Activated CD8-positive, alpha-beta memory T cell treated with anti-CD3 and anti-CD28 coated beads for 36 hours (primary cell): ENCODE measurements around the gene TTYH2. TPM values are rescaled to one million over a fixed set of nuclear protein-coding genes. Genes with fewer than 3 reads are reported as not detected.

Experiments used
- CTCF ChIA-PET: fragments of 350-600 bp; sonication (Branson Sonifier 250); formaldehyde crosslinking; loops from one replicate; lab custom pipeline; 2021; ENCODE audit warnings: antibody characterized with exemption; lab: Charles Lee
- POLR2A ChIA-PET: fragments of 350-600 bp; sonication (Branson Sonifier 250); formaldehyde crosslinking; loops from one replicate; lab custom pipeline; 2021; ENCODE audit warnings: antibody characterized with exemption; lab: Charles Lee
- total RNA-seq, 2 experiments: library from RNA; stranded (reverse); gene quantifications; one replicate each; pipeline ENCODE4 v1.2.3, GENCODE V29; 2021

The TTYH2 gene
- total RNA-seq, 2 experiments from 2014 or later = 15.2 to 16.0 TPM

DNA sequence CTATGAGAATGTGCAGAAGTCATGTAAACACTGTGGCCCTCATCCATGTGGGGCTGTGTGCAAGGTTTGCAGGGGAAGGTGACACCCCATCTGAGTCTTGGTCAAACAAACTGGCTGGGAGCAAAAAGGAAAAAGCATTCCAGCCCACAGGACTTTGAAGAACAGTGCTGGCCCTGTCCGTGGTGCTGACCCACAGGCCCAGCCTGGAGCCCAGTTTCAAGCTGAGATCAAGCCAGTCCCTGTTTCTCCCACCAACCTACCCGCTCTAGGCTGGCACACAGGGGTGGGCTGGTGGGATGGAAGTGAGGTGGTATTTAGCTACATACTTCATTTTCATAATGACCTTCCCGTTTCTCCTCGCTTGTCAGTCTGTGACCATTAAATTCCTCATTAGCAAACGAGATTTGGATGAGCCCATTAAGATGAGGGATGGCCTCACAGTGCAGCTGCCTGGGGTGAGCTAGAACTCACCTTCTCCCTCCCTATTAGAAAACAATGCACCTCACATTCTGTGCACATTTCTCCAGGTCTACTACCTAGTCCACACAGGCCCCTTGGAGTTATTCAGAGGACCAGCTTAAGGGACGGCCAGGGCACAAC is 22.5 kb upstream of the TTYH2 start:
- ChIA-PET CTCF (interaction anchor here (0.9 to 2.6 kb wide), 2 partner anchors 10 to 13 kb away, joined by 3 to 18 read pairs; no protein-coding TSS in a partner anchor), POLR2A (no interaction called here)

DNA sequence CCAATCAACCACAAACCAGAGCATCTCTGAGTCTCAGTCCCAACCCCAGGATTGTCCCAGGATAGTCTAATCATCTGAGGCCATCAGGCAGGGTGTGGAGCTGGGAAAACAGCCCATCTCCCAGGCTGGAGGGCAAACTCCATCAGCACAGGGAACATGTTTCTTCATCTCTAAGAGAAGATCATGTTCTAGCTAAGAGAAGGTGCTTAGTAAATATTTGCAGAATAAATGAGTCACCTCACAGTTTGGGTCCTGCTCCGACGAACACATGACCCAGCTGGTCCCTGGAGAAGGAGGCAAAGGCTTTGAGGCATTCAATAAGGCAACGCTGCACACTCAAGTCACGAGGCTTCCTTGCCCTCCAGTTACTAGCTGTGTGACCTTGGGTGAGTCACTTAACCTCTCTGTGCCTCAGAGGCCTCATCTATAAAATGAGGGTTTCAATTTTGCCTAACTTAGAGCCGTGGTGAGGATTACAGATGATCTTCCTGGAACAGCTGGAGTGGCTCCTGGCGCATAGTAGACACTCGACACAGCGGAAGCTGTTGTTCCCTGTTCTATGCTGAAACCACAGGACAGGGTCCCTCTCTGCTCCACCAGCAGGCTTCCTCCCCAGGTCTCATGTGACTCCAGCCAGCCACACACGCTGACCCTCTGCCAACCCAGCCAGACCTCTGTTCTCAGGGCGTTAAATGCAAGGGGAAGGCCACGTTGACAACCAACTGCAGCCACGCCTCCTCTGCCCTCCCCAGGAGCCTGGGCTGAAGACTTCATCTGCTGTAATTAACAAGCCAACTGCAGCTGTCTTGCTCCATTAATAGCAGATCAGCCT is 20.2 kb upstream of the TTYH2 start:
- ChIA-PET POLR2A (no interaction called here), CTCF (no interaction called here)

DNA sequence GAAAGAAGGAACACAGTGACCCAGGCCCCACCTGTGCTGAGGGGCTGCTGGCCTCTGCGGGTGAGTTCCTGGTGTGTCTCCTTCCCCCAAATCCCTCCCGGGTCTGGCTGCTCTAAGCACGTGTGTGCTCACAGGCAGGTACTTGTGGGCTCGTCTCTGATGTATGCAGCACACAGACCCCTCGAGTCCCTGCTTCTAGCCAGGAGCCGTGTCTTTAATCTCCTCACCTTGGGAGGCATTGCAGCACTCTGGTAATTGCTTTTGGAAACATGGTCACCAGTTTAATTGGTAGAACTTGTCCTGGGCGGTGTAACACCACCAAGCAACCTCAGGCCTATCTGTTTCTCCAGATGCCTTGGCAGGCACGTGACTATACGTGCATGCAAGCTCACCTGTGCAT is 18.7 kb upstream of the TTYH2 start:
- ChIA-PET CTCF (interaction anchor here (1.1 kb wide), 1 partner anchor 18 kb away, joined by 3 read pairs; no protein-coding TSS in a partner anchor), POLR2A (no interaction called here)

DNA sequence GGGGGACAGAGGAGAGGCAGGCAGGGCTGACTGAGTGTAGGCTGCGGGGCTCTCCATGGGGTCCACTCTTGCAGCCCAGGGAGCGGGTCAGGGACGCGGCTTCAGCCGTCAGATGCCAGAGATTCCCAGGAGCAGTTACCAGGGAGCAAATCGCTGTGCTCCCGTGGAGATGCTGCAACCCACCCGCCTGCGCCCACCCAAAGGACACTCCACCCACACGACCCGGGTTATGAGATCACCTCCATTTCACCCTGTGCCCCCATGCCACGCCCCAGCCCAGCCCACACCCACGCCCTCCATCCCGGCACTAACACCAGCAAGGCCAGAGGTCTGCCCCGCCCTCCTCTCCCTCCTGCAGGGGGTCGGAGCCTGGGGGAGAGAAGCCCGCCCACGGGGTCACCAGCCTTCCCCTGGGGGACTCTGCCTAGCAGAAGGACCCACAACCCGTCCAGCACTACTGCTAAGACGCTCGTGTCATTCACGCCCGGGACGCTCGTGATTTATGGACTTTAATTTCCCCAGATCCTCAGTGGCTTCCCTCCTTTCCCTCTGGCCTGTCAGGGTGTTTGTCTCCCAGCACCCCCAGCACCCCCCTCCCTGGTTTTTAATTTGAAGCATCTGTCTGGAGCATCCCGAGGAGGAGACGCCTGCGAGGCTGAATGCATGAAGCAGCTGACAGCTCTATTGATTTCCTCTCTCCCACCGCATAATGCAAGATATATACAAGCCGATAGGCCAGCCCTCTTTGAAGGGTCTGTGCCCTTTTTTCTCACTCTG is 16.6 kb upstream of the TTYH2 start:
- CTCF ChIA-PET = interaction anchor here (0.6 kb wide), 1 partner anchor 1090 kb away, joined by 5 read pairs; no protein-coding TSS in a partner anchor
- POLR2A ChIA-PET = interaction anchor here (0.7 kb wide), 1 partner anchor 986 kb away, joined by 3 read pairs; no protein-coding TSS in a partner anchor

DNA sequence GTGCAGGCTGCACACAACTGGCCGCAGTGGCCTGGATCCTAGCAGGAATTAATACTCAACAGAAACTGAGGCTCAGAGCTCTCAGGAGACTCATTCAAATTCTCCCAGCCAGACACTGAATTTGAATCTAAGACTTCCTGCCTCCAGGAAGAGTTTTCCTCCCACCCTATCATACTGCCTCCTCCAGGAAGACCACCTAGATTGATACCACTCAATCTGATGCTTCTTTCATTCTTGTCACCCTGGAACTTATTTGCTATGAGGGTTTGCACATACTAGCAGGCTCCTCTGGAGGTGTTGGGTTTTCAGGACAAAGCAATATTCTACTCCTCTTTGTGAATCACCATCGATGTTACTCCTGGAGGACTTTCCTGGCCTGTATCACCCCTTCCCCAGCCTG is 15.6 kb upstream of the TTYH2 start:
- ChIA-PET POLR2A (interaction anchor here (0.7 kb wide), 1 partner anchor 987 kb away, joined by 3 read pairs; no protein-coding TSS in a partner anchor), CTCF (no interaction called here)

DNA sequence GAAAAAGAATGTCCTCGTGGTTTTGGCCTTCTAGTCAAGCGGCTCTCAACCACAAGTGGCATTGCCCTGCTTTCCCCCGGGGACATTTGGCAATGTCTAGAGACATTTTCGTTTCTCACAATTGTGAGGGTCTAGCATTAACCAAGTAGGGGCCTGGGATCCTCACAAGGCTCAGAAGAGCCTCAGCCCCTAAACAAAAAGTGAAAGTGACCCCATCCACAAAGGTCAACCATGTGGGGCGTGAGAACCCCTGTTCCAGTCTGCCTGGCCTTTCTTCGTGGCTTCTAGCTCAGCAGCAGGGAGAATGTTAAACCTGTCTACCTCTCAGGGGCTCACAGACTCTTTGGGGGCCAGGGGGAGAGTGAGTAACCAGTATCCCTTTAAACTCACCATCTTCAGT is 14.7 kb upstream of the TTYH2 start:
- ChIA-PET POLR2A (no interaction called here), CTCF (interaction anchor here (0.8 to 1.5 kb wide), 3 partner anchors 13 to 22 kb away, joined by 3 to 6 read pairs (median 6); partner anchors contain the start of gene TTYH2)

DNA sequence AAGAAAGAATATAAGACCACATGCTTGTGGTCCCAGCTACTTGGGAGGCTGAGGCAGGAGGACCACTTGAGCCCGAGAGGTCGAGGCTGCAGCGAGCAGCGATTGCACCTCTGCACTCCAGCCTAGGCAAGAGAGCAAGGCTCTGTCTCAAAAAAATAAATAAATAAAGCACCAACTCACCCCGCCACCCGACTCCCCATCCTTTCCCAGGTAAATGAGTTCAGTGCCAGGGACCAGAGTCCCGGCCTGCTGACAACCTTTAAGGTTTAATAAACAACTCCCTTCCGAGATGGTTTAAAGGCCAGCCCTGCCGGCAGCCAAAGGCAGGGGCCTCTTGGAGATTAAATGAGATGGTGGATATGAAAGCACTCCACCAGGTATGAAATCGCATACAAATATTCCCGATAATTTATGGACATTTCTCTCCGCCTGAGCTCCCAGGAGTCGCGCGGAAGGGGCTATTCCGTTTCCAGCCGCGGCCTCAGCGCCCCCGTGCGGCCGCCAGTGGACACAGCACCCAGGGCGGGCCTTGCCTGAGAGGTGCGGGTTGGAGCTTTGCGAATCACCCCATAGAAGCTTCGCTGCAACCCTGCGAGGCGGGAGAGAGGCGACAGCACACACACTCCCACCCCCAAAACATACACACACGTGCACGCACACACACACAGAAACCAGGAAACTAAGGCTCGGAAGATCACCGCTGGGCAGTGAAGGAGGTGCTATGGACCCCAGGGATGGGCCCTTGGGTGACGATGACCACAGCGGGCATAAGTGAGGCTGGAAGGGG is 13.9 kb upstream of the TTYH2 start:
- CTCF ChIA-PET = interaction anchor here (0.7 to 2.8 kb wide), 8 partner anchors 9 to 97 kb away, joined by 3 to 18 read pairs (median 4); partner anchors contain the start of gene TTYH2
- POLR2A ChIA-PET = no interaction called here

DNA sequence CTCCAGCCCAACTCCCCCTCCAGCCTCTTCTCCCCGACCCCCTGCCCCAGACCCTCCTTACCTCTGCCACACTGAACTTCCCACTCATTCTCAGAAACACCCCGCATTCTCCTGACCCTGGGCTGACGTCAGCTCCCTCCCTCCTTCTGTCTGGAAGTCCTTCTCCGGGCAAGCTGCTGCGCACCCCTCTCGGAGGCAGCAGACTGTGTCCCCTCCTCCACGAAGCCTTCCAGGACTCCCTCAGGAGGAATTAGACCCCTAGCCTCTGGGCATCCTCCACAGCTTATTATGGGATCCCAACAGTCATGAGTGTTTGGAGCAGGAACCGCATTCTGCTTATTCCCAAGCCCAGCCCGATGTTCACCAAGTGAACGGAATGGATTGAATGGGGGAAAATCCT is 13.3 kb upstream of the TTYH2 start:
- ChIA-PET CTCF (interaction anchor here (0.6 to 2.8 kb wide), 8 partner anchors 9 to 101 kb away, joined by 3 to 18 read pairs (median 4); partner anchors contain the start of gene TTYH2), POLR2A (no interaction called here)

DNA sequence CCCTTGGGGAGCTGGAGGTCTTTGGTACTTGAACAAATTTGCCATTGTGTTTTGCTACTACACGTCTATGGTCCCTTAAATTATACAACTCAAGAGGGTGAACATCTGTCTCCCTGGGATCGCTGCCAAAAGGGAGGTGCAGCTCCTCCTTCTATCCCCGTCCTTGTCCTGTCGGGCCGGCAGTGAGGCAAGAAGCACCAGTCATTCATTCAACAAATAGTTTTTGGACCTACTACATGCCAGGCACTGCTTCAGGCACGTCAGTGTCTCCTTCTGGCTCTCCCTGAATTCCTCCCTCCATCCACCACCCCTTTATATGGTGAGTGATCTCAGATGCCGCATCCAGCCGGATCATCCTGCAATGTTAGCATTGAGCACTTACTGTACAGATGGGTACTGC is 12.1 kb upstream of the TTYH2 start:
- ChIA-PET CTCF (interaction anchor here (2.8 kb wide), 1 partner anchor 11 kb away, joined by 18 read pairs; no protein-coding TSS in a partner anchor), POLR2A (no interaction called here)

DNA sequence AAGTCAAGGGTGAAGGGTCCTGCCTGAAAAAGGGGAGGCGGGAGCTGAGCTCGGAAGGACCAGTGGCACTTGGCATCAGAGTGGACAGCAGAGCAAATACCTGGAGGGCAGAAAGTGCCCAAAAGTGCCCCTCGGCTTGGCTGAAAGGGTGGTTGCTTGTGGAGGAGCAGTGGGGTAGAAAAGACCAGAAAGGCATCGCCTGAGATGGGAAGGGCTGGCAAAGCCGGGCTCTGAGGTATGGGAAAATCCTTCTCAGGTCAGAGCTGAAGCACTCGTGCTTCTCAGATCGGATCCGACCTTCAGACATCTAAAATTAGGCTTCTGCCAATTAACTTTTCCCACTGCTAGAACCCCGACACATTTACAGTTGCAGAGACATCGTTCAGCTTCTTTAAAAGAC is 11.4 kb upstream of the TTYH2 start:
- POLR2A ChIA-PET = no interaction called here
- CTCF ChIA-PET = interaction anchor here (0.8 to 2.8 kb wide), 2 partner anchors 11 to 12 kb away, joined by 3 to 18 read pairs; partner anchors contain the start of gene TTYH2

DNA sequence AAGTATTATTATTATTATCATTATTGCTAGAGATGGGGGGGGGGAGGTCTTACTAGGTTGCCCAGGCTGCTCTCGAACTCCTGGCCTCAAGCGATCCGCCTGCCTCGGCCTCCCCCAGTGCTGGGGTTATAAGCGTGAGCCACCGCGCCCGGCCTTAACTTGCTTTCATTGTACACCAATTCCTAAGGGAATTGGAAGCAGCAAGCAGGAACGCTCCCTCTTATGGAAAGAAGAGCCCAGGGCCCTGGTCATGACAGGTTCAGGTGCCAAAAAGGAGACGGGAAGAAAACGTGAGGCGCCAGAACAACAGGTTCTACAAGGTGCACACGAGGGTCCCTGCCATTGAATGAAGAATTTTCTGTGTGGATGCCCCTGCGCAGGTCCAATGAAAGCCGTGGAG is 10.4 kb upstream of the TTYH2 start:
- CTCF ChIA-PET = interaction anchor here (0.5 to 1.9 kb wide), 6 partner anchors 10 to 165 kb away, joined by 3 to 6 read pairs (median 4); partner anchors contain the start of gene TTYH2
- POLR2A ChIA-PET = interaction anchor here (0.5 to 1.0 kb wide), 4 partner anchors 9 to 549 kb away, joined by 3 to 9 read pairs (median 6); no protein-coding TSS in a partner anchor

DNA sequence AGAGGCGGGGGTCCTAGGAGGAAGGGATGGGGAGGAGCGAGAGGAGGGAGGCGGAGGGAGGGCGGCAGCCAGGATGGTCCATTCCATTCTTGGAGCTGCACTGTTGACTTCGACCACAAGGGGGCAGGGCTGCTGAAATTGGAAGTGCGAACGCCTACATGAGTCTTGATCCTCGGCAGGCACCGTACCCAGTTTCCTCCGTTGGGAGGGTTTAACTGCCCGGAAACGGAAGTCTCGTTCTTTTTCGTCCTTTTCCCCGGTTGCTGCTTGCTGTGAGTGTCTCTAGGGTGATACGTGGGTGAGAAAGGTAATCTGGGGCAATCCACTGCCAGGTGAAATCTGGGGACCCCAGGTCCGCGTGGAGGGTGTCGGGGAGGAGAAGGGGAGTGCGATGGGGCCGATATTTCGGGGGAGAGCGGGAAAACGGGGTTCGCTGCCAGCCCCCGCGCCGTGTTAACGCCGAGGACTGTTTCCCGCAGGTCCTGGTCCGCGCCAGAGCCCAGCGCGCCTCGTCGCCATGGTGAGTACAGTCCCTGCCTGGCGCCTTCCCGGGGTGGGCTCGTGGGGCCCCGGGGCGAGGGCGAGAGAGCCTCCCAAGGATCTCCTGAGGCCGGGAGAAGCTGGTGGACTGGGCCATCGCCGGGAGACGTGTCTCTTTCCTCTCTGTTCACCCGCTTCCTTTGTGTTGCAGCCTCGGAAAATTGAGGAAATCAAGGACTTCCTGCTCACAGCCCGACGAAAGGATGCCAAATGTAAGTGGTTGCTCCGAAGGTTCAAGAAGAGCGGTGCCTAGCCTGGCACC is 9.7 kb upstream of the TTYH2 start, which contains the start of gene RPL38:
TSS of gene RPL38 (plus strand) at position 240 of the 802 bp plus-strand sequence. CDS start at position 518, 278 bp downstream.
- CTCF ChIA-PET = interaction anchor here (0.5 to 1.9 kb wide), 8 partner anchors 10 to 678 kb away, joined by 3 to 6 read pairs (median 3); partner anchors contain the start of gene TTYH2

DNA sequence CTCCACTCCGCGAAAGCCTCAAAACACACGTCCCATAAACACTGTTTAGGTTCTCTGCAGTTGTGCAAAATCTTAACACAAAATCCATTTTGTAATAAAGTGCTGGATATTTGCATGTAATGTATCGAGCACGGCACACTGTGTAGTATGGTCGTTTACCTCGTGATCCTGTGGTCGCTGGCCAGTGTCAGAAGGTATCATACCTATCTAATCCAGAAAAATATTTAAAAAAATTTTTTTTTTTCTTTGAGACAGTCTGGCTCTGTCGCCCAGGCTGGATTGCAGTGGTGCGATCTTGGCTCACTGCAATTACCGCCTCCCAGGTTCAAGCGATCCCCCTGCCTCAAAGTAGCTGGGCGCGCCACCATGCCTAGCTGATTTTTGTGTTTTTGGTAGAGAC is 8.9 kb upstream of the TTYH2 start:
- ChIA-PET CTCF (interaction anchor here (0.9 to 1.9 kb wide), 3 partner anchors 9 to 253 kb away, joined by 3 to 6 read pairs (median 3); partner anchors contain the start of gene TTYH2), POLR2A (interaction anchor here (0.9 to 1.9 kb wide), 2 partner anchors 9 to 71 kb away, joined by 3 to 6 read pairs; partner anchors contain the start of gene TTYH2)

More for the DNA sequence above, 9.7 kb upstream of the TTYH2 start, which contains the start of gene RPL38:
- POLR2A ChIA-PET = interaction anchor here (0.5 to 1.9 kb wide), 5 partner anchors 8 to 548 kb away, joined by 3 to 9 read pairs (median 6); partner anchors contain the start of gene TTYH2

DNA sequence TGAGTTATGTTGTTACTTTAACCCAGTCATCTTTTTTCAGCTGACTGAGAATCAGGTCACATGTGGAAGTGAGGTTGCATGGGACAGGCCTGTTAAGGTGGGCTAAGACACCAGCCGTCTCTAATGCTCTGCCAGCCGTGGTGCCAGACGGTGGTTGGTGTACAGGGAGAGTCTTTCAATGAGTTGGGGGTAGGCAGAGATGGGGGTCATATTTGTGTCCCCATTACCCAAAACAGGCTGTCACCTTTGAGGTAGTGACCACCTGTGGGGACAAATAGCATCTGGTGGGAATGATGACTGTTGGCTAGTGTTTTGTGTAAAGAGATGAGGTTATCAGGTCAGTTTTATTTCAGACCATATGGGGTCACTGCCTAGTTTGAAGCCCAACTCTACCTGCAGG is 8.1 kb upstream of the TTYH2 start:
- CTCF ChIA-PET = no interaction called here
- POLR2A ChIA-PET = interaction anchor here (0.9 to 1.9 kb wide), 2 partner anchors 8 to 70 kb away, joined by 3 to 6 read pairs; partner anchors contain the start of gene TTYH2

DNA sequence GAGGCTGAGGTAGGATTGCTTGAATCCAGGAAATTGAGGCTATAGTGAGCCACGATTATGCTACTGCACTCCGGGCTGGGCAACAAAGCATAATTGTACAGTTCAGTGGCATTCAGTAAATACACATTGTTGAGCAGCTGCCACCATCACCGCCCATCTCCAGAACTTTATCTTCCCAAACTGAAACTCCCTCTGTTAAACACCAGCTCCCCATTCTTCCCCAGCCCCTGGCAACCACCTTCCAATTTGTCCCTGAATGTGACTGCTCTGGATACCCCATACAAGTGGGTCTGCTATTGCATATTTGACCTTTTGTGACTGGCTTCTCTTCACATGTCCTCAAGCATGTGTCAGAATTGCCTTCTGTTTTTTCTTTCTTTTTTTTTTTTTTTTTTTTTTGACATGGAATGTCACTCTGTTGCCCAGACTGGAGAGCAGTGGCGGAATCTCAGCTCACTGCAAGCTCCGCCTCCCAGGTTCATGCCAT is 7.0 kb upstream of the TTYH2 start:
- CTCF ChIA-PET = interaction anchor here (0.6 to 0.7 kb wide), 2 partner anchors 100 to 380 kb away, joined by 4 to 5 read pairs; no protein-coding TSS in a partner anchor
- POLR2A ChIA-PET = interaction anchor here (0.6 to 0.7 kb wide), 4 partner anchors 124 to 1319 kb away, joined by 3 to 5 read pairs (median 3); no protein-coding TSS in a partner anchor
